Left ventricle myocardium inferior (tissue), 1 donor: ENCODE results near the gene KIRREL1. TPM values are rescaled to one million over a fixed set of nuclear protein-coding genes. Genes with fewer than 3 reads are reported as not detected.

Experiments used
- DNase-seq: peaks from one replicate; pipeline ENCODE4 v3.0.0-alpha.2; 2020
- H3K27ac ChIP-seq: fragments of 200-600 bp; replicated peaks from 2 replicates; pipeline ENCODE4 v1.8.0; 2021
- H3K27me3 ChIP-seq: fragments of 200-600 bp; 2 replicates; pipeline ENCODE4 v1.8.0; 2021; ENCODE audit warnings: low read depth
- H3K36me3 ChIP-seq: fragments of 200-600 bp; 2 replicates; pipeline ENCODE4 v1.8.0; 2021
- H3K4me1 ChIP-seq: fragments of 200-600 bp; 2 replicates; pipeline ENCODE4 v1.8.0; 2021
- H3K4me3 ChIP-seq: fragments of 200-600 bp; 2 replicates; pipeline ENCODE4 v1.8.0; 2021; ENCODE audit warnings: mild to moderate bottlenecking, moderate library complexity
- H3K9me3 ChIP-seq: fragments of 200-600 bp; replicated peaks from 2 replicates; pipeline ENCODE4 v1.8.0; 2021
- intact Hi-C: fragments of 100-400 bp; cut with micrococcal nuclease; formaldehyde crosslinking; loops from one replicate; pipeline ENCODE4 v1.11.0; 2022
- total RNA-seq: library from RNA; stranded (reverse); fragmentation: NEBNext Ultra II Directional; extraction: Animal tissue kit (Norgen Biotek cat#: 25700); gene quantifications from one replicate; pipeline ENCODE4 v1.2.1, GENCODE V29; 2021
- TF ChIP-seq, protein P1 (sequence below): fragments of 200-600 bp; IDR thresholded peaks from 2 replicates; pipeline ENCODE4 v1.8.0; 2021; ENCODE audit warnings: antibody characterized with exemption, mild to moderate bottlenecking, borderline replicate concordance
- donor health status: DM: no; HTN: yes; CAD: no; lungs with severe emphysema.

The KIRREL1 gene
- total RNA-seq, 1 donor from 2014 or later: 7.3 TPM

DNA sequence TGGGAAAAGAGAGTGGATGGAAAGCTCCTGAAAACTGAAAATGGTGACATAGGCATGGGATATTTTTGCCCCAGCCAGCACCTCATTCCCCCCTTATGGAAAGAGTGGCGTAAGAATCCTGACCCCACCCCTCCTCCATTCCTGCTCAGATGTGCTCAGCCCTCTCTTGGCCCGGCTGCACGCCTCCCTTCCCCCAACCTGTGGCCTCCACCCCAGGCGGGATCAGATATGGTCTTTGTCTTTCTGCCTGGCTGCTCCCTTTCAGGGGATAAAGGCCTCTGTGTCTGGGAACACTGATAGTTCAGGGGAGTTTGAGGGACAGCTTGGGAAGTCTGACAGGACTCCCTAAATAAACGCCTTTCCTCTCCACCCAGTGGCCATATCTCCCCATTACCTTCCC is 49.8 kb downstream of the KIRREL1 start:
- Histone ChIP-seq H3K4me3 (no peak overlapping the region), H3K4me1 (peaks cover 58% of the 10 kb centered on the region), H3K9me3 (no peaks in the 10 kb centered on the region), H3K27ac (no peak overlapping the region), H3K27me3 (peaks cover 19% of the 10 kb centered on the region), H3K36me3 (no peaks in the 10 kb centered on the region)
- intact Hi-C loops: no loop called here
- TF ChIP-seq, protein P1, sequence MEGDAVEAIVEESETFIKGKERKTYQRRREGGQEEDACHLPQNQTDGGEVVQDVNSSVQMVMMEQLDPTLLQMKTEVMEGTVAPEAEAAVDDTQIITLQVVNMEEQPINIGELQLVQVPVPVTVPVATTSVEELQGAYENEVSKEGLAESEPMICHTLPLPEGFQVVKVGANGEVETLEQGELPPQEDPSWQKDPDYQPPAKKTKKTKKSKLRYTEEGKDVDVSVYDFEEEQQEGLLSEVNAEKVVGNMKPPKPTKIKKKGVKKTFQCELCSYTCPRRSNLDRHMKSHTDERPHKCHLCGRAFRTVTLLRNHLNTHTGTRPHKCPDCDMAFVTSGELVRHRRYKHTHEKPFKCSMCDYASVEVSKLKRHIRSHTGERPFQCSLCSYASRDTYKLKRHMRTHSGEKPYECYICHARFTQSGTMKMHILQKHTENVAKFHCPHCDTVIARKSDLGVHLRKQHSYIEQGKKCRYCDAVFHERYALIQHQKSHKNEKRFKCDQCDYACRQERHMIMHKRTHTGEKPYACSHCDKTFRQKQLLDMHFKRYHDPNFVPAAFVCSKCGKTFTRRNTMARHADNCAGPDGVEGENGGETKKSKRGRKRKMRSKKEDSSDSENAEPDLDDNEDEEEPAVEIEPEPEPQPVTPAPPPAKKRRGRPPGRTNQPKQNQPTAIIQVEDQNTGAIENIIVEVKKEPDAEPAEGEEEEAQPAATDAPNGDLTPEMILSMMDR: no peak
- no peak for DNase-seq

DNA sequence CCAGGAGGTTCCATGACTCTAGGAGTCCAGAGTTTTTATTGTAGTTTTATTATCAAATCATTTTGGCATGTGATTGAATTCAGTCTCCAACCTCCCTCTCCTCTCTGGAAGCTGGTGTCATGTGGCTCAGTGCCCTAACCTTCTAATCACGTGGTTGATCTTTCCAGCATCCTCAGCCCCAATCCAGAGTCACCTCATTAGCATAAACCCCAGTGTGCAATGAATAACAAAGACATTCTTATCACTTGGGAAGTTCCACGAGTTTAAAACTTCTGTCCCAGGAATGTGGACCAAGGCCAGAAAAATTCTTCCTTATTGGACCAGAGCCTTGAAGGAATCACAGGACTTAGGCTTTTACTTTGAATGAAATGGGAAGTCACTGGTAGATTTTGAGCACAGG is 52.2 kb downstream of the KIRREL1 start:
- DNase-seq: no peak
- no peaks in the 10 kb centered on the region for H3K9me3 ChIP-seq
- no peak overlapping the region for H3K4me3 ChIP-seq
- no peaks in the 10 kb centered on the region for H3K36me3 ChIP-seq
- TF ChIP-seq, protein P1: no peak
- H3K27ac ChIP-seq: no peak overlapping the region
- H3K4me1 ChIP-seq: peaks cover 53% of the 10 kb centered on the region
- intact Hi-C loops: no loop called here
- H3K27me3 ChIP-seq: peaks cover 29% of the 10 kb centered on the region

DNA sequence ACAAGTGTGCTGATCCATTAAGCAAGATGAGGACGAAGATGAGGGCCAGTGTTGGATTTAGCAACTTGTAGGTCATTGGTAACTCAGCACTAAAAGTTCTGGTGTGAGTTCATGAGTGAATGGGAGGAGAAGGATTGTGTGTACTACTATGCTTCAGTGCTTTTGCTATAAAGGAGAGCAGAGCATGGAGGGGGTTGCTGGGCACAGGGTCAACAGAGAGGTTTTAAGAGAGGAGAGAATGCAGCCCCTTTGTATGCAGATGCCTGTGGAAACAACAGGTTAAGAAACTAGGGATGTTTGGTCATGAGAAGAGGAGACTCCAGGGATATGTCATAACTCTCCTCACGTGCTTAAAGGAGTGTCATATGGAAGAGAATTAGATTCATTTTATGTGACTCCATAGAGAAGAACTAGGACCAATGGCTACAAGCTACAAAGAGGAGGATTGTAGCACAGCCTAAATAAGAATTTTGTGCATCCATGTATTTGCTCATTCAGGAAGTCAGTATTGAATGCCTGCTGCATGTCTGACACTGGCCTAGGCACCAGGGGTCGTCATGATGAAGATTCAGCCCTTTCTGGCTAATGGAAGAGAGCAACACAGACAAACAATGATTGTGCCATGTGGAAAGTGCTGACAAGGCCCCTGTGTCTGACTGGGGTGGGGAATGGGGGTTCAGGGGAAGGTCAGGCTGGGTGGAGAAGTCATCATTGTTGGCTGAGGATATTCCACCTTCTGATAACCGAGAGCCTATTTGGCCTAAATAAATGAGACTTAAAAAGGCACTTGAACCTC is 53.5 kb downstream of the KIRREL1 start:
- DNase-seq: no peak
- TF ChIP-seq, protein P1: no peak
- Histone ChIP-seq H3K4me1 (peaks cover 53% of the 10 kb centered on the region), H3K27me3 (peaks cover 29% of the 10 kb centered on the region), H3K36me3 (no peaks in the 10 kb centered on the region), H3K9me3 (no peaks in the 10 kb centered on the region), H3K27ac (no peak overlapping the region), H3K4me3 (no peak overlapping the region)
- intact Hi-C loops: no loop called here

DNA sequence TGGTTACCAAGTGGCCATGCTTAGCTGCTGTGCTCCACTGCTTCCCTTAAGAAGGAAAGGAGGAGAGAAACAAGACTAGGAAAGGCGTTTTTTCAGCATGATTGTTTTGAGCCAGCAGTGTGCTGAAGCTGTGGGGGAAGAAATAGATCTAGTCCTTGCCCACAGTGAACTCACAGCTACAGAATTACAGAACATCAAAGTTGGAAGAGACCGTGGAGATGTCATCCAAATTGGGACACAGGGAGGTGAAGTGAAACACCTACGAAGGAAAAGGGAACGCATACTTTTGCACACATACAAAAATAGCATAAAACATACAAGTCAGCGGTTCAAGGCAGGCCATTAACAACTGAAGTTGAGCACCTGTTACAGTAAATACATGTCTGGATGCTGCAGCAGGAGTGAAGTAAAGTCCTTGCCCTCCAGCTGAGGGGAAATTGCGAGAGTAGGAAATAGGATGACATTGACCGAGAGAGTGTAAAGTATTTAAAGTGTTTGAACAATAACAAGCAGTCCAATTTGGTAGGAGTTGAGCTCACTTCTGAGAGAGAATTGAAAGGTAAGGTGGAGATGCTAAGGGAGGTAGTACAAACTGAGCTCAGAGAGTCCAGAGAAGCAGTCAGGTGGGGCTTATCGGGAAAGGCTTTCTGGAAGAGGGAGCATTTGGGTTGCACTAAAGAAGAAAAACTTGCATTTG is 55.1 kb downstream of the KIRREL1 start:
- TF ChIP-seq, protein P1: no peak
- Histone ChIP-seq H3K9me3 (no peaks in the 10 kb centered on the region), H3K27me3 (peaks cover 24% of the 10 kb centered on the region), H3K27ac (no peak overlapping the region), H3K36me3 (no peaks in the 10 kb centered on the region), H3K4me1 (peaks cover 47% of the 10 kb centered on the region), H3K4me3 (no peak overlapping the region)
- no peak for DNase-seq
- intact Hi-C loops: no loop called here

GRCh38 chr1:158049853-158050252 is 56.4 kb downstream of the KIRREL1 start:
- TF ChIP-seq, protein P1: no peak
- no peaks in the 10 kb centered on the region for H3K36me3 ChIP-seq
- no peak overlapping the region for H3K4me3 ChIP-seq
- peaks cover 48% of the 10 kb centered on the region for H3K4me1 ChIP-seq
- intact Hi-C loops: no loop called here
- H3K27ac ChIP-seq: no peak overlapping the region
- no peaks in the 10 kb centered on the region for H3K9me3 ChIP-seq
- H3K27me3 ChIP-seq: peaks cover 11% of the 10 kb centered on the region
- no peak for DNase-seq
